Glomerular endothelial cell (primary cell): ENCODE results near the gene UHMK1. TPM values are rescaled to one million over a fixed set of nuclear protein-coding genes. Genes with fewer than 3 reads are reported as not detected.

Experiments used
- DNase-seq: peaks from one replicate; pipeline ENCODE4 v3.0.0-alpha.2; 2011; ENCODE audit warnings: low read depth, low spot score; ENCODE audit errors: extremely low read depth
- total RNA-seq: library from RNA; depleted of rRNA; stranded (reverse); fragments of >200 nt; gene quantifications from 2 replicates; pipeline ENCODE4 v1.2.3, GENCODE V29; 2015

Gene UHMK1
- total RNA-seq, 1 donor from 2014 or later: 47.0 TPM

- DNase-seq: no peak
Observed at GRCh38 chr1:162527314-162527713, 29.7 kb downstream of the UHMK1 start.

- DNase-seq: no peak
Observed at GRCh38 chr1:162530307-162530987, 32.8 kb downstream of the UHMK1 start.

- DNase-seq: no peak
Observed at GRCh38 chr1:162530988-162531319, 33.3 kb downstream of the UHMK1 start.

- DNase-seq: no peak
Observed at GRCh38 chr1:162535501-162535900, 37.9 kb downstream of the UHMK1 start.

GRCh38 chr1:162536511-162536910, 38.9 kb downstream of the UHMK1 start:
- no peak for DNase-seq

GRCh38 chr1:162537216-162537615, 39.6 kb downstream of the UHMK1 start:
- DNase-seq: no peak

- DNase-seq: no peak
Observed at GRCh38 chr1:162538815-162539431, 41.3 kb downstream of the UHMK1 start.

GRCh38 chr1:162541619-162542141, 44.1 kb downstream of the UHMK1 start:
- peak; percentile 84 for DNase-seq

GRCh38 chr1:162543228-162543627, 45.6 kb downstream of the UHMK1 start:
- DNase-seq: no peak

- no peak for DNase-seq
Observed at GRCh38 chr1:162548170-162548569, 50.6 kb downstream of the UHMK1 start.

- DNase-seq: no peak
Observed at GRCh38 chr1:162549001-162549400, 51.4 kb downstream of the UHMK1 start.

GRCh38 chr1:162550925-162551324, 53.3 kb downstream of the UHMK1 start:
- no peak for DNase-seq

- no peak for DNase-seq
Observed at GRCh38 chr1:162551969-162552683, 54.5 kb downstream of the UHMK1 start.

GRCh38 chr1:162552684-162553252, 55.1 kb downstream of the UHMK1 start:
- DNase-seq: no peak

- DNase-seq: no peak
Observed at GRCh38 chr1:162554258-162554657, 56.6 kb downstream of the UHMK1 start.

GRCh38 chr1:162557536-162557935, 59.9 kb downstream of the UHMK1 start:
- DNase-seq: no peak

- no peak for DNase-seq
Observed at GRCh38 chr1:162560303-162561036, 62.9 kb downstream of the UHMK1 start.

GRCh38 chr1:162561037-162561615, 63.5 kb downstream of the UHMK1 start:
- no peak for DNase-seq

GRCh38 chr1:162561616-162562469, 64.2 kb downstream of the UHMK1 start, which contains the start of gene UAP1:
TSS of gene UAP1 (plus strand) at chr1:162561722. CDS start at chr1:162566069, 4,347 bp downstream.
- DNase-seq: no peak
